ENCODE results near the gene DAND5. TPM values are rescaled to one million over a fixed set of nuclear protein-coding genes. Genes with fewer than 3 reads are reported as not detected.
A peak's percentile ranks its signal among the peaks of the same experiment; 100 is the strongest.
"Not testable (repeated sequence)": the region's sequence is repeated elsewhere in the genome, so short reads cannot be mapped to it uniquely, and the experiment has no call there.

The DAND5 gene
- total RNA-seq, 1 experiment from 2014 or later = not detected

DNA sequence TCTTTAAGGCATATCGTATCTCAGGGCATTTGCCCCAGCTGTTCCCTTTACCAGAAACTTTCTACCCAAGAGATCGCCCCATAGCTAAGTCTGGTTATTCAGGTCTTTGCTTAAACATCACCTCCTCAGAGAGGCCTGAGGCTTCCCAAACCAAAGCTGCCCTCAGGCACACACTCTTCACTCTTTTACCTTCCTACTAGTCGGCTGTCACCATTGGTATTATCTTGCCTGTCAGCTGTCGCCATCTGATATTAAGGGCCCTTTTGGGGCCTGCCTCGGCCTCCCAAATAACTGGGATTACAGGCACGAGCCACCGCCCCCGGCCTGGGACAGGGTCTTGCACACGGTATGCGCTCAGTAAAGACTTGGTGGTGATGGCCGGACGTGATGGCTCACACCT is 13.4 kb upstream of the DAND5 start:
- no peaks in the 10 kb centered on the region for H3K27me3 Mint-ChIP-seq (ENCODE audit: insufficient read depth, unreplicated experiment)
- POLR2A ChIA-PET = interaction anchor here (0.6 to 3.6 kb wide), 13 partner anchors 8 to 885 kb away, joined by 3 to 51 read pairs (median 3); partner anchors contain the start of genes FARSA, JUNB and RAD23A
- H3K4me1 Mint-ChIP-seq (ENCODE audit: insufficient read depth, unreplicated experiment) = peaks cover 23% of the 10 kb centered on the region
- DNase-seq (ENCODE audit: unreplicated experiment) = no peak
- H3K4me3 Mint-ChIP-seq (ENCODE audit: unreplicated experiment) = peak overlapping the region; percentile 83
- TF ChIP-seq, protein P1, sequence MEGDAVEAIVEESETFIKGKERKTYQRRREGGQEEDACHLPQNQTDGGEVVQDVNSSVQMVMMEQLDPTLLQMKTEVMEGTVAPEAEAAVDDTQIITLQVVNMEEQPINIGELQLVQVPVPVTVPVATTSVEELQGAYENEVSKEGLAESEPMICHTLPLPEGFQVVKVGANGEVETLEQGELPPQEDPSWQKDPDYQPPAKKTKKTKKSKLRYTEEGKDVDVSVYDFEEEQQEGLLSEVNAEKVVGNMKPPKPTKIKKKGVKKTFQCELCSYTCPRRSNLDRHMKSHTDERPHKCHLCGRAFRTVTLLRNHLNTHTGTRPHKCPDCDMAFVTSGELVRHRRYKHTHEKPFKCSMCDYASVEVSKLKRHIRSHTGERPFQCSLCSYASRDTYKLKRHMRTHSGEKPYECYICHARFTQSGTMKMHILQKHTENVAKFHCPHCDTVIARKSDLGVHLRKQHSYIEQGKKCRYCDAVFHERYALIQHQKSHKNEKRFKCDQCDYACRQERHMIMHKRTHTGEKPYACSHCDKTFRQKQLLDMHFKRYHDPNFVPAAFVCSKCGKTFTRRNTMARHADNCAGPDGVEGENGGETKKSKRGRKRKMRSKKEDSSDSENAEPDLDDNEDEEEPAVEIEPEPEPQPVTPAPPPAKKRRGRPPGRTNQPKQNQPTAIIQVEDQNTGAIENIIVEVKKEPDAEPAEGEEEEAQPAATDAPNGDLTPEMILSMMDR (IDR thresholded peaks at IDR 0.05; ENCODE audit: unreplicated experiment) = no peak
- CTCF ChIA-PET = interaction anchor here (1.6 to 6.1 kb wide), 2 partner anchors 9 to 105 kb away, joined by 3 to 39 read pairs; no protein-coding TSS in a partner anchor
- H3K27ac Mint-ChIP-seq (ENCODE audit: low read depth, unreplicated experiment) = peak overlapping the region; percentile 89
- TSS peak; percentile 46 for BruUV-seq (replicated peaks)
- H3K36me3 Mint-ChIP-seq (ENCODE audit: insufficient read depth, unreplicated experiment) = peaks cover 35% of the 10 kb centered on the region
- no peaks in the 10 kb centered on the region for H3K9me3 Mint-ChIP-seq (ENCODE audit: unreplicated experiment)
- intact Hi-C loops (cut with micrococcal nuclease) = no loop called here

- Mint-ChIP-seq H3K27ac (ENCODE audit: low read depth, unreplicated experiment) (peak within 1 kb of the TSS; percentile 89), H3K27me3 (ENCODE audit: insufficient read depth, unreplicated experiment) (no peaks in the 10 kb centered on the region), H3K9me3 (ENCODE audit: unreplicated experiment) (no peaks in the 10 kb centered on the region), H3K36me3 (ENCODE audit: insufficient read depth, unreplicated experiment) (peaks cover 28% of the 10 kb centered on the region), H3K4me3 (ENCODE audit: unreplicated experiment) (peak within 1 kb of the TSS; percentile 83), H3K4me1 (ENCODE audit: insufficient read depth, unreplicated experiment) (peaks cover 23% of the 10 kb centered on the region)
- ChIA-PET POLR2A (interaction anchor here (0.6 to 3.6 kb wide), 13 partner anchors 8 to 884 kb away, joined by 3 to 51 read pairs (median 3); partner anchors contain the start of genes FARSA and RAD23A), CTCF (interaction anchor here (0.6 to 6.1 kb wide), 4 partner anchors 8 to 180 kb away, joined by 3 to 39 read pairs (median 4); no protein-coding TSS in a partner anchor)
- intact Hi-C loops (cut with micrococcal nuclease) = no loop called here
- TF ChIP-seq, protein P1 (IDR thresholded peaks at IDR 0.05; ENCODE audit: unreplicated experiment) = no peak
- BruUV-seq (replicated peaks) = no TSS peak
- peak; percentile 80 for DNase-seq (ENCODE audit: unreplicated experiment)
Measured at GRCh38 chr19:12956446-12957388, 12.7 kb upstream of the DAND5 start, which contains the start of gene GADD45GIP1. Gene GADD45GIP1 (minus strand): TSS chr19:12957223. CDS start chr19:12957212, 11 bp downstream.

- peaks cover 21% of the 10 kb centered on the region for H3K36me3 Mint-ChIP-seq (ENCODE audit: insufficient read depth, unreplicated experiment)
- DNase-seq (ENCODE audit: unreplicated experiment); H3K9me3 Mint-ChIP-seq (ENCODE audit: unreplicated experiment); H3K27me3 Mint-ChIP-seq (ENCODE audit: insufficient read depth, unreplicated experiment); intact Hi-C loops (cut with micrococcal nuclease); BruUV-seq (replicated peaks): not testable (repeated sequence)
- ChIA-PET POLR2A (interaction anchor here (1.0 to 3.6 kb wide), 4 partner anchors 8 to 237 kb away, joined by 3 to 51 read pairs (median 10); partner anchors contain the start of gene RAD23A), CTCF (interaction anchor here (0.6 to 6.1 kb wide), 4 partner anchors 8 to 181 kb away, joined by 3 to 39 read pairs (median 4); no protein-coding TSS in a partner anchor)
- H3K27ac Mint-ChIP-seq (ENCODE audit: low read depth, unreplicated experiment) = peak overlapping the region; percentile 89
- H3K4me1 Mint-ChIP-seq (ENCODE audit: insufficient read depth, unreplicated experiment) = peaks cover 23% of the 10 kb centered on the region
- H3K4me3 Mint-ChIP-seq (ENCODE audit: unreplicated experiment) = peak overlapping the region; percentile 83
Measured at GRCh38 chr19:12957389-12957952, 11.9 kb upstream of the DAND5 start.

- TF ChIP-seq, protein P1 (IDR thresholded peaks at IDR 0.05; ENCODE audit: unreplicated experiment) = no peak
- POLR2A ChIA-PET = interaction anchor here (1.7 to 2.0 kb wide), 2 partner anchors 12 to 13 kb away, joined by 3 to 4 read pairs; no protein-coding TSS in a partner anchor
- no TSS peak for BruUV-seq (replicated peaks)
Measured at GRCh38 chr19:12959481-12959880, 9.9 kb upstream of the DAND5 start.

More at GRCh38 chr19:12959481-12959880, 9.9 kb upstream of the DAND5 start:
- peaks cover 16% of the 10 kb centered on the region for H3K4me1 Mint-ChIP-seq (ENCODE audit: insufficient read depth, unreplicated experiment)
- no peaks in the 10 kb centered on the region for H3K9me3 Mint-ChIP-seq (ENCODE audit: unreplicated experiment)
- intact Hi-C loops (cut with micrococcal nuclease) = no loop called here
- no peak overlapping the region for H3K4me3 Mint-ChIP-seq (ENCODE audit: unreplicated experiment)
- DNase-seq (ENCODE audit: unreplicated experiment) = no peak
- H3K36me3 Mint-ChIP-seq (ENCODE audit: insufficient read depth, unreplicated experiment) = peaks cover 5% of the 10 kb centered on the region
- CTCF ChIA-PET = interaction anchor here (0.6 kb wide), 1 partner anchor 439 kb away, joined by 3 read pairs; no protein-coding TSS in a partner anchor
- no peak overlapping the region for H3K27ac Mint-ChIP-seq (ENCODE audit: low read depth, unreplicated experiment)
- no peaks in the 10 kb centered on the region for H3K27me3 Mint-ChIP-seq (ENCODE audit: insufficient read depth, unreplicated experiment)

Data from MCF 10A (cell line).